HG02798 (cell line): ENCODE results near the gene VWA5A.

Source experiments
- ATAC-seq: cut with Tn5 transposase; IDR thresholded peaks from one replicate; pipeline ENCODE4 v1.9.1; 2021; ENCODE audit warnings: mild to moderate bottlenecking; ENCODE audit not compliant: unreplicated experiment, poor library complexity

The VWA5A gene

GRCh38 chr11:124114942-124115781, at the start of gene VWA5A:
VWA5A (plus strand) TSS chr11:124115450; CDS start chr11:124117512, 2,062 bp downstream.
- ATAC-seq = peak; percentile 100

DNA sequence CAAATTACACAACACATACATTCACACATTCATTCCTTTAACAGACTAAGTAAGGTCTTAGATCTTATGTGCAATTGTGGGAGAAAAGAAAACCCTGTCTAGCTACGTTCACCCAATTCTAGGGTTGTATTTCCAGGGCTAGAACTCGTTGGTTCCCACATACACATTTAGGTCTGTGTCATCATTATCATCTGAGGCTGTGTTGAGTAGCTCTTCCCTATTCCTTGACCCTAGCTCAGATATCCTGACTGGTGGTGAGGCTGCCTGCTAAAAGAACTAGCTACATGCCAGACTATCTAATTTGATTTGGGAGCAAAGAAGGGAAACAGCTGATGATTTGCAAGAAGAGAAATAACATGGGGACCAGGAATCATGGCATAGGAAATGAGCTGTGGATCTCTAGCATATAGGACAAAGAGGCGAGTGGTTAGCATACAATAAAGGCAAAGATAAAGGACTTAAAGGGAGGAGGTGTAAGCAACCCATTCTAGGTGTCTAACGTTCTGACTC, 46.6 kb upstream of the VWA5A start:
- ATAC-seq = no peak

DNA sequence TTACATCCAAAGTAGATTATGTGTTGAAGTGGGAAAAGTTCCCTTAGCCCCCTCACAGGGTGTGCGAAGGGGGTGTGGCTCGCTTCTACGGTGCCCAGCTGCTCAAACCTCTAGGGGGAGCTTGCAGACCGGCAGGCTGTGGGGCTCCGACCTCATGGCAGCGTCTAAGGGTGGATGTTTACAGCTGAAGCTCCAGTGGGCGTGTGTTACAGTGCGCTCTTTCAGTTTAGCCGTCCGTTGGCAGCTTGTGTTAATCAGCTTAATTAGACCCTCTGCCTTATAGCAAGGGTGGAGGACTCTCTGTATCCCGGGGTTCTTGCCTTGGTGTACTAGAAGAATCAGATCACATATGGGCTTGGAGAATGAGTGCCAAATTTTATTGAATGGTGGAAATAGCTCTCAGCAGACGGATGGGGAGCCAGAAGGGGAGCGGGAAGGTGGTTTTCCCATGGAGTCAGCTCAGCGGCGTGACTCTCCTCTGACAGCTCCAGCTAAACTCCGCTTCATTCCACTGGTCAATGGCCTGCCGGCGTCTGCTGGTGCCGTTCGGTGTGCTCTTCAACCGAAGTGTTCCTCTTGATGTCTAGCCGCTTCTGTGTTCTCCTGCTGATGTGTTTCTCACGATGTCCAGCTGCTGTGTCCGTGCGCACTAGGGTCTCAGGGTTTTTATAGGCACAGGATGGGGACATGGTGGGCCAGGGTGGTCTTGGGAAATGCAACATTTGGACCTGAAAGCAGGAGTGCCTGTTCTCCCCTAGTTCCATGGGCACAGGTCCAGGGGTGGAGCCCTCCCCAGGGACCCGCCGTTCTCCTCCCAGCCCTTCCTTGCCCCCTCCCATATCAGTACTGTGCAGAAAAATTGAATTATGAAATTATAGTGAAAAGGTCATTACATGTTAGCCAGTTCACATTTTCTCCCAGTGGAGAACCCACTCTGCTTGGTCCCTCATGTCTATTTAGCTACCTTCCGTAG, 45.5 kb upstream of the VWA5A start:
- peak; percentile 79 for ATAC-seq

GRCh38 chr11:124070915-124071622, 44.2 kb upstream of the VWA5A start:
- peak; percentile 85 for ATAC-seq

GRCh38 chr11:124071623-124071948, 43.7 kb upstream of the VWA5A start:
- ATAC-seq = no peak

DNA sequence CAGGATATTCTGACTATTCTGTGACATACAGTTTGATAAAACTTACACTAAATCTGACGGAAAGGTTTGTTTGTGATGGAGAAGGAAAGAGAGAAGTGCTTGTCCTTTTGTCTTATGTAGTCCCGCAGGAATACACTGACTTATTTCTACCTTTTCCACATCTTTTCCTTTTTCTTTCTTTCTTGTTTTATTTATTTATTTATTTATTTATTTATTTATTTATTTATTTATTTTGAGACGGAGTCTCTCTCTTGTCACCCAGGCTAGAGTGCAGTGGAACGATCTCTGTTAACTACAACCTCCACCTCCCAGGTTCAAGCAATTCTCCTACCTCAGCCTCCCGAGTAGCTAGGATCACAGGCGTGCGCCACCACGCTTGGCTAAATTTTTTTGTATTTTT, 43.1 kb upstream of the VWA5A start:
- no peak for ATAC-seq

DNA sequence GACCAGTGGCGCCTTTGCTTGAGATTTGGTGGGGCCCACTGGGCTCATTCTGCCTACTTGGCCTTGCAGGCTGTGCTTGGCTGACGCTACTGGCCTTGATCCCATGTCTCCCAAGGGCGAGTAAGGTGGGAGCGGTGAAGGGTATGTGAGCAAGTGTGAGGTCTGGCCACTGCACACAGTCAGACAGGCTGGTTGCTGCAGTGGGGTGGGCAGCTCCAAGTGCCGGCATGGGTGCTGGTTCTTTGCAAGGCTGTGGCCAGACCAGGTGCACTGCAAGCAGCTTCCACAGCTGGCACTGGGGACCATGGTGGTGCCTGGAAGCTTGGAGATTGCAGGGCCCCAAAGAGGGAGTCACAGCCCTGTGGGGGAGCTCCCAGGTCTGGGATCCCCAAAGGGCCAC, 40.7 kb upstream of the VWA5A start:
- no peak for ATAC-seq

GRCh38 chr11:124075492-124075840, 39.8 kb upstream of the VWA5A start:
- no peak for ATAC-seq

DNA sequence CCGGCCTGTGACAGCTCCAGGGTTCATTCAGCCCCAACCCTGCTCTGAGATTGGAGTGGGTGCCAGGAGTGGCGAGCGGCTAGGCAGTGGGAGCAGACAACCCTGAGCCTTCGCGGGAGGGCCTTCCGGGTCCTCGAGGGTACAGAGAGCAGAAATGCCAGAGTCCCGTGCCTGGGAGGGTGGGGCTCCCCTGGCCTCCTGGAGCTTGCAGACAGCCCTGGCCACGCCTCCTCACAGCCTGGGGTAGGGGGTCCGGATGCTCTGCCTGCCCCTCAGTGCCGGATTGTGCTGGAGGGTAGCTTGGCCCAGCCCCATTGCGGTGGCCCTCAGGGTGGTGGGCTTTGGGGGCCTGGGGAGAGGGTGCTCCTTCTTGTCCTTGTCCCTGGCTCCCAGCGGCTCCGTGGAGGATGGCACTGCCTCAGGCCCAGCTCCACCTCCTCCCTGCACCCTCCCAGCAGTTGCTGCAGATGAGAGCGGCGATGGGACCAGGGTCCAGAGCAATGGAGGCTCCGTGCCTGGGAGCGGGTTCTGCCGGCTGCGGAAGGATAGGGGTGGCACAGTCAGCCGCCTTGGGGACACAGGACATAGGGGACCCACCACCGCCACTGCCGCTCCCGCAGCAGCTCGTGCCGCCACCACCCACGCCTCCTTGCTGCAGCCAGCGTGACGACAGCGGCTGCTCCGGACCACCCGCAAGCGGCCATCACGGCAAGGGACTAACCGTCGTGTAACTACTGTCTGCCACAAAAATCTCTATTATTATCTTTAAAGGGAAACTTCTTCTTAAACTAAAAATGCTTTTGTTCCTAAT, 39.2 kb upstream of the VWA5A start:
- ATAC-seq = peak; percentile 79

DNA sequence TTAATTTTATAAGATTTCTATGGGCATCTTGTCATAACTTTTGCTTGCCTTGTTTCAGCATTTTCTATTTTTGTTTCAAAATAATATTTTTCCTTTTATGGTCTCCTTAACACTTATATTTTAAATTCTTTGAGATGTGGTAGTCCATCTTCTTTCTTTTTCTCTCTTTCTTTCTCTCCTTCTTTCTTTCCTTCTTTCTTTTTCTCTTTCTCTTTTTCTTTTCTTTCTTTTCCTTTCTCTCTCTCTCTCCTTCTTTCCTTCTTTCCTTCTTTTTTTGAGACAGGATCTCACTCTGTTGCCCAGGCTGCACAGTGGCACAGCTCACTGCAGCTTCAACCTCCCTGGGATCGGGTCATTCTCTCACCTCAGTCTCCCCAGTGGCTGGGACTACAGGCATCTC, 38.0 kb upstream of the VWA5A start:
- ATAC-seq = no peak

GRCh38 chr11:124078591-124078990, 36.7 kb upstream of the VWA5A start:
- ATAC-seq = no peak

GRCh38 chr11:124079631-124080326, 35.5 kb upstream of the VWA5A start:
- no peak for ATAC-seq

DNA sequence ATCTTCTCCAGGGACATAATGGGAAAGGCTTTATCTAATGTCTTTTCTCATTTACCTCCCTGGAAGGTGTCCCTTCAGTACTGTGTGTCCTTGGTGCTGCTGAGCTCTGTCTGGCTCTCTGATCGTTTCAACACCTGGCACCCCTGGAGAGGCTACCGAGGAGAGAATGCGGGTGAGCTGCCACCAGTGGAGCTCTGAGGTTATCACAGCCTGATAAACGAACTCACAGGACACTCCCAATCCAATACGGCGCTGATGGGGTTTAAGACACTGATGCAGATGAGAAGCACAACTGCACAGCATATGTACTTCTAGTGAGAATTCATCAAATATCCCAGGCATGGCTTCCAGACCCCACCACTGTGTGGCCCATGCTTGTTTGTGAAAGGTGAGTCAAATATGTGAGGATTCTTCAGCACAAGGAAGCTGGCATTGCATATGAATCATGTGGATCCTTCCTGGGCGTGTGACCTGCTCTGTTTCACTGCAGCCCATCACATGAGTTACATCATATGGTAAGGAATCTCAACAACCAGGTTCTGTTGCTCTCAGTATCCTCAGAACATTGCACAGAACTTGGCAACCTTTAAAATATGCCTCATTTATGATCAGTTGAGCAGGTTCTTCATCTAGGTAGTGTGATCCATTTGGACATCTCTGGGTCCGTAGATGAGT, 34.8 kb upstream of the VWA5A start:
- no peak for ATAC-seq

GRCh38 chr11:124081483-124081882, 33.8 kb upstream of the VWA5A start:
- no peak for ATAC-seq

- no peak for ATAC-seq
Measured at GRCh38 chr11:124082371-124082770, 32.9 kb upstream of the VWA5A start.

- ATAC-seq = no peak
Measured at GRCh38 chr11:124085583-124085982, 29.7 kb upstream of the VWA5A start.

DNA sequence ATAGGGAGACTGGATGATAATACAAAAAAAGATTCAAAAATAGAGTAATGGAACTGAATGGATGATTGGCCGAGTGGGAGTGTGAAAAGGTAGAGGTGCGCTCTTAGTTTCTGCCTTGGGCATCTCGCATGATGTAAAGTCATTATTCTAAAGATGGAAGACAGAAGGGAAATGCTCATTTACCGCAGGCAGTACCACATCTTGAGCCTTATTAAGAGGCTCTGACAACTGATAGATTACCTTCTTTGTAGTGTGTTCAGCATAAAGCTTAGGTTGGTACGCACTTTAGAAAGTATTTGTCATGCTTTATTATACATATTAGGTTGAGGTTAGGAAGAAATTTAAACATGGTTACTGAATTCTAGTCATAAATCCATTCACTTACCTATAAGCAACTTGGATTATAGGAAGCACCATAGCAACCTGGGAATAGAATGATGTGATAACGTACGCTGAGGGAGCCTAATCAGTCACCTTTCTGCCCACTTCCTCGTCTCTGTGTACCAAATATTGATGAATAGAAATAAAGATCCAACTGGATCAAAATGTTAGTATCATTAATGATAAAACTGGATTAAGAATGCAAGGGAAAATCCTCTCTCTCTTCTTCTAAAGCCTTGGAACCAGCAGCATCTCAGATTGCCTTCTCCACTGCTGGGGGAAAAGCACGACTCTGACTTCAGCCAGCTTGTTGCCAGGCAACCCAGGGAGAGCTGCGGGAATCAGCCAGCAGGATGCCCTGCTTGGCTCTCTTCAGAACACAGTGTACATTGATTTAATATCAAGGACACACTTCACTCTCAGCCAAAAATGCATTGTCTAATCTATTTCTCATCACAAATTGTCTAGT, 29.0 kb upstream of the VWA5A start:
- no peak for ATAC-seq

GRCh38 chr11:124090996-124091395, 24.3 kb upstream of the VWA5A start:
- no peak for ATAC-seq
